ENCODE results near the gene EEF1AKMT3. TPM values are rescaled to one million over a fixed set of nuclear protein-coding genes. Genes with fewer than 3 reads are reported as not detected.

Gene EEF1AKMT3
- total RNA-seq (2014; rRNA removed; shearing (Covaris generic)) = 1.1 and 6.9 TPM in 2 replicates

- peak; percentile 7 for DNase-seq (ENCODE audit: low spot score)
These were observed at the start of gene EEF1AKMT3 for GRCh38 chr12:57772429-57773322. EEF1AKMT3 (plus strand) TSS chr12:57772614; CDS start chr12:57772725, 111 bp downstream.

DNA sequence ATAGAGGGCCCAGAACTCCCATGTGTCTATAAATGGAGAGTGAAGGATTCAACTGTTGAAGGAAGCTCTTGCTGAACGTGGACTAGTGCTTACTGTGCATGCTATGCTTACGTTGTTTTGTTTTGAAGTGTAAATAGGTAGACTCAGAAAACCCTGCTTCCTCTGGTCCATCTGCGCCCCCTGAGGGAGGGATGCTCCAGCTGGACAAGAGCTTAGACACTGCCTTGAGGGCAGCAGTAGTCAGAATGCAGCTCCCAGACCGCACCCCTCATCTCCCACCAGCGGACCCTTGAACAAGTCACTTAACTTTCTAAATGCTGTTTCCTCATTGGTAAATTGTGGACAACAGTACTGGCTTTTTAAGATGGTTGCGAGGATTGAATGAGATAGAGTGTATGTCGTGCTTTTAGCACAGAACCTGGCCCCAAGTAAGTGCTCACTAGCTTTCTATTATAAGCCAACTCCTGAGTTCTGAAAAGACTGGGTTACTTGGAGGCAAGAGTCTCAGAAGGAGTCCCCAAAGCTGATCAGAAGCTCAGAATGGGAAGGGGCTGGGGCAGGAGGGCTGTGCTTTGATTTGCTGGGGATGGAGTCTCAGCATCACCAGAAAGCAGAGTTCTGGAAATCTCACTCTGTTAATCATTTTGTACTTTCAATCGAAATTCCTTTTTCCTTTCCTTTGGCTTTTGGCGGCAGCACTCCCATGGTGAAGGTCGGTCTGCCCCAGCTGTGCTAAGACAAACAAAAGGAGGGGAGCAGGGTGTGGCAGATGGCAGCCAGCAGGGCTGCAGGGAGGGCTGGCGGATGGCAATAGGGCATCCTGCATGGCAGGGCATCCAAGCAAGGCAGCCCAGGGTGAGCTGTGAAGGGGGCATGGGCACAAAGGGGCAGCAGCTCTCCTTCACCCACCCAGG lies 49.4 kb upstream of the EEF1AKMT3 start:
- no peak for DNase-seq (ENCODE audit: low spot score)

- DNase-seq (ENCODE audit: low spot score) = no peak
These were observed 48.8 kb upstream of the EEF1AKMT3 start for GRCh38 chr12:57723630-57723962.

DNA sequence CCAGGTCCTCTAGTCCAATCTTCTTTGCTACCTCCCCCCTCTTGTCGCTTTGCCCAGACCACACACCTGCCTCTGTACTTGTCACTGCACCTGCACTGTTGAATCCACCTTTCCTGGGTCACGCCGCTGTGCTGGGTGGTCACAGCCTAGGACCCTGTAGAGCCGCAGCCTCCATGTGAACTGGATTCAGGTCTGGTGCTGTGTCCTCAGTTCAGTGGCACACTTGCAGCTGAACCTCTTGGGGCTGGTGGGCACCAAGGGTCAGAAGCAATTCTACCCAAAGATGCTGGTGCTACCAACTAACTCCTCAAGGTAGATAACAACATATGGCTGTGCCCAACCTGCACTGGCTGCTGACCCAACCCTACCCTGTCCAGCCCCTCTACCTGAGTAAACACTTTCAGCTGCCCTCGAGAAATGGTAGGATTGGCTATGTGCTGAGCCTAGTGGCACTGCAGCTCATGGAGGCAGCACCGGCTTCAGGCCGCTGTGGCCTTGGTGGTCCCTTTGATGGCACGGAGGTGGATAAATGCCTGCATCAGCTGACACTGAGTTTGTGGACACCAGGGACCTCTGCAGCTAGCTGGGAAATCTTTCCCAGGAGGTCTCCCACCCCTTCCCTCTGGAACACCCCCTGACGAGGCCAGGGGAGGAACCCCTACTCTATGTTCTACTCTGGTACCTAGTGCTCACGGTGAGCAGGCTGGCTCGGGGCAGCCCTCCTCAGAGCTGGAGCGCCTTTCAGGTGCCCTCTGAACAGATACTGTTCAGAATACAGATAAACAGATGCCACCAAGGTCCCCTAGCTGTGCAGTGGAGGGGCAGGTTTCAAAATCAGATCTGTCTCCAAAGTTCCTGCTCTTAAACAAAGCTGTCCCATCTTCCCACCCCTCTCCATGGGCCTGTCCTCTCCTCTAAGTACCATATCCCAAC lies 48.1 kb upstream of the EEF1AKMT3 start:
- no peak for DNase-seq (ENCODE audit: low spot score)

GRCh38 chr12:57724936-57725740 lies 47.3 kb upstream of the EEF1AKMT3 start:
- DNase-seq (ENCODE audit: low spot score) = no peak

- DNase-seq (ENCODE audit: low spot score) = no peak
These were observed 46.6 kb upstream of the EEF1AKMT3 start for GRCh38 chr12:57725851-57726150.

DNA sequence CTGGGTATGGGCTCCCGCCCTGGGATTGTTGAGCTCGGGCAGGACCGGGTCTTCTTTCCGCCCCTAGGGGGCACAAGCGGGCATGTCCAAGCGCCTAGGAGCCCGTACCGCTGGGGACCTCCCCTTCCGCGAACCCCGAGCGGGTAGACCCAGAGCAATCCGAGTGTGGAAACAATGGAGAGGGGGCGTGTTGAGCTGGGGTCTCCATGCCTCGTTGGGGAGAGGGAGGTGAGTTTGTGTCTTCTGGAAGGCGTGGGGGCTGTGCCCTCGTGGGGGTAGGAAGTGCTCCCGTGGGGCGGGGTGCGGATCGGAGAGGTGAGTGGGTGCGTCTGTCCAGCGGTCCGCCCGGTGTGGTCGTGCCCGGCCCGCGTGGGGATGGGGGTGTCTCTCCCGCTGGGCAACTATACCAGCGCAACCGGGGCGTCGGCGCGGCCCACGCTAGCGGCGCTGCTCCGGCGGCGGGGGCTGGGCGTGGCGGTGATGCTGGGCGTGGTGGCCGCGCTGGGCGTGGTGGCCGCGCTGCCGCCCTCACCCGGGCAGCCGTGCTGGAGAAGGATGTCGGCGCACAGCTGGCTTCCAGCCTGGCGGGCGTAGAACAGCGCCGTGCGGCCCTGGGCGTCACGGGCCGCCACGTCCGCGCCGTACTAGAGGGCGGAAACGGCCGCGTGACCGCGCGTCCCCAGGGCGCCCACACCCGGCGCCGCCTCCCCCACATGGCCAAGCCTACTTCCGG lies 46.1 kb upstream of the EEF1AKMT3 start:
- peak; percentile 80 for DNase-seq (ENCODE audit: low spot score)

DNA sequence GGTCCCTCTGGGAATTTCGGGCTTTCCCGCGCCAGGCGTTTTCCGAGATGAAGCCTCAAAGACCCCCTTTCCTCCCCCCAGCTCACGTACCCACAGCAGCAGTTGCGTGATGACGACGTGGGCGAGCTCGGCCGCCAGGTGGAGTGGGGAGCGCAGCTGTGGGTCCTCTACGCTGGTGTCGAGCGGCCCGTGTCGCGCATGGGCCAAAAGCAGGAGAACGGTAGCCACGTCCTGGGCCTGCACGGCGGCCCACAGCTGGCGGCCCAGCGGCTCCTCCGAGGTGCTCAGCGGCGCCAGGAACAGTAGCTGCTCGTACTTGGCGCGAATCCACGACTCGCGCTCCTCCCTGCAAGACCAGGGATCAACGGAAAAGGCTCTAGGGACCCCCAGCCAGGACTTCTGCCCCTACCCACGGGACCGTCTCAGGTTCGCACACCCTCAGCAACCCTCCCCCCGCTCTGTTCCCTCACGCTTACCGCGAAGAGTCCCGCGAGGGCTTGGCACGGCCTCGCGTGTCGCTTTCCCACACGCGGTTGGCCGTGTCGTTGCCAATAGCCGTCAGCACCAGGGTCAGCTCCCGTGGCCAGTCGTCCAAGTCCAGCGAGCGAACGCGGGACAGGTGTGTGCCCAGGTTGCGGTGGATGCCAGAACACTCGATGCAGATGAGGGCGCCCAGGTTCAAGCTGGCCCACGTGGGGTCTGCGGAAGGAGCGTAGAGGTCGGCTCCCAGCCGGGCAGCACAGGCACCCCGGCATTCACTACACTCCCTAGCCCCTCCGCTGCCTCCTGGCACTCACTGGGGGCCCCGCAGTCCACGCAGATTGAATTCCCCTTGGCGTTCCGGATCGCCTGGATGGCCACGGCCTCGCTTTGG lies 45.3 kb upstream of the EEF1AKMT3 start:
- no peak for DNase-seq (ENCODE audit: low spot score)

DNA sequence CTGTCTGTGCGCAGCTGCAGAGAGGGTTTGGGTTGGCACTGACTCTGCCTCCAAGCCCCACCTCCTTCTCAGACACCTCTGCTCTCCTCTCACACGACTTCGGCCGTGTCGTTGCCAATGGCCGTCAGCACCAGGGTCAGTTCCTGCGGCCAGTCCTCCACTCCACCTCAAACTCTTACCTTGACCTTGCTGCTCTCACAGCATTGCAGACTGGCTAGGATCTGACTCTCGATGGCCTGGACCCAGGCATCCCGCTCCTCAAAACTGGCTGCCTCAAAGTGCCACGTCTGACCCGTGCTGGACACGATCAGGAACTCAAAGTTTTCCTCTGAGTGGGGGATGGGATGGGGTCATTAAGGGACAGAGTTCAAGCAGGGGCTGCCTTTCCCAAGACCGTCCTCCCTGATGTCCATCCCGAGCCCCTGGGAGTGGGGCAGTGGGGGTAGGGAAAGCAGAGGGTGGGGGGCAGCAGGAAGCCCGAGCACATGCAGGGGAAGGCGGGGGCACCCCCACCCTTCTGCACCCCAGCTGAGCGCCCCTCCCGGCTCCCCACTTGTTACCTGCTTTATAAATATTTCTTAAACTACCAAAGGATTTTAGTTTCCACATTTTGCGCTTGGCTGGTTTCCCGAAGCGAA lies 44.5 kb upstream of the EEF1AKMT3 start:
- no peak for DNase-seq (ENCODE audit: low spot score)

- no peak for DNase-seq (ENCODE audit: low spot score)
These were observed 43.0 kb upstream of the EEF1AKMT3 start for GRCh38 chr12:57729321-57729844.

DNA sequence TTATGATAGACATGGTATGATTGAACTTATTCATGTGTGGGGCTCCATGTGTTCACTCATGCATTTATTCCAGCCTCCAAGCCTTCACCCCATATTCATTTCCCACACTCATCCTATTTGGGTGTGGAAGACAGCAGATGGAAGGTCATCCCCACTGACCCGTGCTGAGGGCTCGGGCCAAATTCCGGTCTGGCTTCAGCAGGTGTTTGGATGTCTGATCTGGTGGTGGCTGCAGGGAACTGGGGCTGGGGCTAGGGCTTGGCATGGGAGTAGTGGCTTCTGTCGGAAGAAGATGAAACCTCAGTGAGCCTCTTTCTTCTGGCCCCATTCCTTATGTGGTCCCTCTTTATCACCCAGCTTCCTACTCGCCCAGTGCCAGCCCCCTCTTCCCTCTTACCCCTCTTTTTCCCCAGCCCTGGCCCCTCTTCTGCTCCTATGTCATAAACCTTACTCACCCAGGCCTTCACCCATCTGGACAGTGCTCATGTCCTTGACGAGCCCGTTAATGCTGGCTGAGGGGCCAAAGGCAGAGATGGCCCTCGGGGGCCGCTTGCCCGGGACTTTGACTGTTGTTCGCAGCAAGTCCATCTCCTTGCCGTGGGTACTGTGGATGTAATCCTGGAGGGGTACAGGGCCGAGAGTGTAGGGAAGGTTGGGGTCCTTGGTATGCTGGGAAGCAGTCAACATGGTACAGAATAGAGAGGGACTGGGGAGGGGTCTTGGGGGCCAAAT lies 41.9 kb upstream of the EEF1AKMT3 start:
- DNase-seq (ENCODE audit: low spot score) = no peak

GRCh38 chr12:57731411-57732080 lies 40.9 kb upstream of the EEF1AKMT3 start:
- no peak for DNase-seq (ENCODE audit: low spot score)

DNA sequence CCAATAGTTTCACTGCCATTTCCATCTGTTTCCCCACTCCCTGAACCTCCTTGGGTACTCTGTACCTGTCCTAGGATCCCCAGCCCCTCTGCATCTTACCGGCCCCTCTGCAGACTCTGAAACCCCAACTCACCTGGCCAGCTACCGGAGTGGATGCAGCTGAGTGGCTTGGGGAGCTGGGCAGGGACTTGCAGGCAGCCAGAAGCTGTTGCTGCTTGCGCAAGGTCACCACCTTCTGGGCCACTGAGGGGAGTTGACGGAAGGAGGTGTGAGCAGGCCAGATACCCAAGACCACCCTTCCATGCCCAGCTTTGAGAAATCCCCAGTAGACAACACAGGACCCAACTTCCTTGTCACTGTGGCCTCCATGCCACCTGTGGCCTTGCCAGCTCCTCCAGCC lies 40.1 kb upstream of the EEF1AKMT3 start:
- DNase-seq (ENCODE audit: low spot score) = no peak

GRCh38 chr12:57732726-57733593 lies 39.5 kb upstream of the EEF1AKMT3 start:
- DNase-seq (ENCODE audit: low spot score) = no peak

DNA sequence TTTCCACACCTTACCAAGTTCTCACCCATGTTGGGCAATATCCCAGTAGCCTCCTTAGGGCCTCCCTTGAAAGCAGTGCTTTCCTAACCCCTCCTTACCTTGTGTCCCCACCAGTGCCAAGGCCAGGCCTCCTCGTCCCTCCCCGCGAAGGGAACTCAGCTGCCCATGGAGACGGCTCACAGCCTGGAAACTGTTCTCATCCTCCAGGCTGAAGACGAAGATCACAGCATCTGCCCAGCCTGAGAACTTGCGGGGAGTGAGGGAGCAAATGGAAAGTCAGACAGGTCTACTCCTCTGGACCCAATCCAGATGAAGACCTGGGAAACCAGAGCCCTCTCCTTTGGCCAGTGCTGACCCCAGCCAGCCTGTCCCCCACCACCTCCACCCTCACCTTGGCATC lies 38.5 kb upstream of the EEF1AKMT3 start:
- DNase-seq (ENCODE audit: low spot score) = no peak

DNA sequence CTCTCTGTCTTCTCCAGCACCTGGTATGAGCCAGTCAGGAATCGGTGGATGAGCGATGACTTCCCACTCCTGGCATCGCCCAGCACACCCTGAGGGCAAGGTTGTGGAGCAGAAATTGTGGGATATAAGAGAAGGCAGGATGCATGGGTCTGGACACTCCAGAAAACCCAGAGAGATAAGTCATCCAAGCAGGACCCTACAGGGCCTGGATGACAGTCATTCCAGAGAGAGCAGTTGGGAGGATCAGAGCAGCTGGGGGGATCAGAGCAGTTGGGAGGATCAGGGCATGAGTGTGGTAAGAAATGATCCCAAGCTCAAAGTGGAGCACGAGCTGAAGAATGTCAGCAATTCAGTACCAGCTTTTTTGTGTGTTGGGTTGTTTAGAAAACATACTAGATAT lies 37.8 kb upstream of the EEF1AKMT3 start:
- DNase-seq (ENCODE audit: low spot score) = no peak
